Measurements from ENCODE around the gene KLHDC4.

DNA sequence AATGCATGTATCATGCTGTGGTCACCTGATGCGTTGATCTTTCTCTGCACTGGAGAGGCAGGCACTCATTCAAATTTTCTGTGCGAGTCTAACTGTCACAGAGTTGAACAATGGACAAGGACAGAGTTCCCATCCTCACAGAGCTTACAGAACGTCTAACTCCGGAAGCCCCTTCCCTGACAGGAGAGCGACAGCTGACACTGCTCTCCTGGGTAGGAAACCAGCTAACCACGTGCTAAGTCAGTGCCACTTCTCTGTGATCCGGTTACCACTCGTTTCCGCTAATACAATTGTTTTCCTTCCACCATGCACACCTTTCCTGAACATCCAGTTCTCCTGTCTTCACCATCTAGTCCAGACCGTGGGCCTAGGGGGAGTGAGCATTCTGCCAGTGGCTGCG lies 11.3 kb downstream of the KLHDC4 start:
- TF ChIP-seq YY1 (IDR thresholded peaks at IDR 0.05; ENCODE audit: insufficient read depth, insufficient read length): no peak
- no peak for TF ChIP-seq ZNF274 (IDR thresholded peaks at IDR 0.05; ENCODE audit: low read depth, low read length)
- TF ChIP-seq SUZ12 (IDR thresholded peaks at IDR 0.05; ENCODE audit: extremely low read depth, insufficient read depth, insufficient read length): no peak

Data from NT2/D1 (cell line).